CD4-positive, alpha-beta T cell (primary cell): Measurements from ENCODE around the gene GADL1. TPM values are rescaled to one million over a fixed set of nuclear protein-coding genes. Genes with fewer than 3 reads are reported as not detected.

ENCODE experiments used
- ATAC-seq: fragments of 200-7000 bp; cut with Tn5 transposase; one replicate; pipeline ENCODE4 v1.10.0; 2022; ENCODE audit warnings: mild to moderate bottlenecking; ENCODE audit not compliant: poor library complexity
- CTCF ChIA-PET: fragments of 350-600 bp; sonication (Branson Sonifier 250); formaldehyde crosslinking; loops from one replicate; lab custom pipeline; 2021; ENCODE audit warnings: antibody characterized with exemption, inconsistent platforms; lab: Charles Lee
- POLR2A ChIA-PET: fragments of 350-600 bp; sonication (Branson Sonifier 250); formaldehyde crosslinking; loops from one replicate; lab custom pipeline; 2021; ENCODE audit warnings: antibody characterized with exemption, inconsistent platforms; lab: Charles Lee
- DNase-seq, 14 experiments: peaks; one replicate each; pipeline ENCODE4 v3.0.0-alpha.2; 2013 to 2020; ENCODE audit warnings: mixed read lengths in 2 of 14
- H3K27ac ChIP-seq, 2 donors: one replicate each; pipeline versions ENCODE4 v1.5.1 to v1.7.0; 2013; ENCODE audit warnings: low read length in 2 of 2, low read depth in 1 of 2, mild to moderate bottlenecking in 1 of 2
- H3K27me3 ChIP-seq, 2 experiments: 1 replicate in 1 of 2; 2 replicates in 1 of 2; pipeline versions ENCODE4 v1.6.1 to v1.7.0; 2013; ENCODE audit warnings: low read length in 2 of 2, control low read depth in 1 of 2, mild to moderate bottlenecking in 1 of 2, moderate library complexity in 1 of 2; ENCODE audit not compliant: insufficient read depth in 2 of 2, control insufficient read depth in 1 of 2
- H3K36me3 ChIP-seq: one replicate; pipeline ENCODE4 v1.6.1; 2013; ENCODE audit warnings: low read length, control low read depth; ENCODE audit not compliant: insufficient read depth
- H3K4me1 ChIP-seq: one replicate; pipeline ENCODE4 v1.6.1; 2013; ENCODE audit warnings: low read length, control low read depth; ENCODE audit not compliant: insufficient read depth
- H3K4me3 ChIP-seq: one replicate; pipeline ENCODE4 v1.5.1; 2013; ENCODE audit warnings: mild to moderate bottlenecking, low read length, moderate library complexity
- H3K9me3 ChIP-seq, 2 experiments: 1 replicate in 1 of 2; 2 replicates in 1 of 2; pipeline versions ENCODE4 v1.6.1 to v1.7.0; 2013; ENCODE audit warnings: low read length in 2 of 2, mild to moderate bottlenecking in 2 of 2, control low read depth in 1 of 2, moderate library complexity in 1 of 2; ENCODE audit not compliant: control insufficient read depth in 1 of 2, insufficient read depth in 1 of 2
- H3K27ac Mint-ChIP-seq: one replicate; pipeline ENCODE4 v1.8.0; 2020; ENCODE audit warnings: mixed read lengths
- H3K27me3 Mint-ChIP-seq: one replicate; pipeline ENCODE4 v1.8.0; 2021; ENCODE audit warnings: mixed read lengths
- H3K36me3 Mint-ChIP-seq: one replicate; pipeline ENCODE4 v1.8.0; 2021; ENCODE audit warnings: low read depth, mixed read lengths
- H3K4me1 Mint-ChIP-seq: one replicate; pipeline ENCODE4 v1.8.0; 2021; ENCODE audit warnings: low read depth, mixed read lengths
- H3K4me3 Mint-ChIP-seq: one replicate; pipeline ENCODE4 v1.8.0; 2020; ENCODE audit warnings: mild to moderate bottlenecking, mixed read lengths
- H3K9me3 Mint-ChIP-seq: one replicate; pipeline ENCODE4 v1.8.0; 2020; ENCODE audit warnings: mixed read lengths
- CTCF ChIP-seq: fragments of 200-600 bp; IDR thresholded peaks from one replicate; pipeline ENCODE4 v1.8.0; 2022; ENCODE audit warnings: antibody characterized with exemption, mild to moderate bottlenecking
- intact Hi-C, 2 experiments: fragments of 100-400 bp; cut with DNase I in 1 of 2; cut with micrococcal nuclease in 1 of 2; formaldehyde crosslinking; loops; one replicate each; pipeline versions ENCODE4 v1.15.1 to v1.9.0; 2023 to 2025; cut with DNase I, micrococcal nuclease
- total RNA-seq, 174 experiments: library from RNA in 2 of 174; stranded (reverse) in 2 of 174; gene quantifications; one replicate each; pipeline ENCODE4 v1.2.3 and lab custom pipeline; 2021 to 2026

The GADL1 gene
- total RNA-seq, 2 experiments from 2014 or later = not detected

- intact Hi-C loops = loop anchor here in 1 of 2 experiments (5.0 kb wide), 1 partner anchor 839 kb away; no protein-coding TSS in a partner anchor
- CTCF ChIA-PET = interaction anchor here (1.0 kb wide), 1 partner anchor 9 kb away, joined by 3 read pairs; no protein-coding TSS in a partner anchor
- H3K4me1 ChIP-seq = no peaks in the 10 kb centered on the region
Measured at GRCh38 chr3:30933478-30934207, 39.2 kb upstream of the GADL1 start.

GRCh38 chr3:30932513-30933098 is 38.1 kb upstream of the GADL1 start:
- CTCF ChIA-PET = no interaction called here
- DNase-seq (no peak), ATAC-seq (no peak)
- H3K27ac Mint-ChIP-seq = no peak overlapping the region
- Histone ChIP-seq H3K4me3 (no peak overlapping the region), H3K4me1 (no peaks in the 10 kb centered on the region), H3K36me3 (no peaks in the 10 kb centered on the region), H3K27me3 (no peaks in the 10 kb centered on the region), H3K9me3 (no peaks in the 10 kb centered on the region), H3K27ac (no peak overlapping the region)
- POLR2A ChIA-PET = no interaction called here
- no peak overlapping the region for H3K4me3 Mint-ChIP-seq
- H3K36me3 Mint-ChIP-seq = no peaks in the 10 kb centered on the region
- no peaks in the 10 kb centered on the region for H3K27me3 Mint-ChIP-seq
- intact Hi-C loops = loop anchor here in 1 of 2 experiments (5.0 kb wide), 1 partner anchor 840 kb away; no protein-coding TSS in a partner anchor
- no peak for TF ChIP-seq CTCF
- peaks cover 9% of the 10 kb centered on the region for H3K4me1 Mint-ChIP-seq
- H3K9me3 Mint-ChIP-seq = no peaks in the 10 kb centered on the region

More at GRCh38 chr3:30933478-30934207, 39.2 kb upstream of the GADL1 start:
- no peak overlapping the region for H3K27ac ChIP-seq
- Mint-ChIP-seq H3K27ac (no peak overlapping the region), H3K4me3 (no peak overlapping the region), H3K4me1 (peaks cover 9% of the 10 kb centered on the region), H3K9me3 (no peaks in the 10 kb centered on the region), H3K36me3 (no peaks in the 10 kb centered on the region), H3K27me3 (no peaks in the 10 kb centered on the region)
- ATAC-seq (no peak), DNase-seq (no peak)
- no peak overlapping the region for H3K4me3 ChIP-seq
- no peak for TF ChIP-seq CTCF
- H3K36me3 ChIP-seq = no peaks in the 10 kb centered on the region
- H3K27me3 ChIP-seq = no peaks in the 10 kb centered on the region
- H3K9me3 ChIP-seq = no peaks in the 10 kb centered on the region
- POLR2A ChIA-PET = interaction anchor here (0.8 to 1.2 kb wide), 2 partner anchors 33 to 599 kb away, joined by 4 read pairs; partner anchors contain the start of gene STT3B

GRCh38 chr3:30924763-30925162 is 30.3 kb upstream of the GADL1 start:
- H3K4me3 Mint-ChIP-seq = no peak overlapping the region
- H3K36me3 ChIP-seq = no peaks in the 10 kb centered on the region
- H3K4me1 Mint-ChIP-seq = no peaks in the 10 kb centered on the region
- H3K4me1 ChIP-seq = no peaks in the 10 kb centered on the region
- no peak for TF ChIP-seq CTCF
- H3K9me3 Mint-ChIP-seq = peaks cover 2% of the 10 kb centered on the region
- H3K4me3 ChIP-seq = no peak overlapping the region
- intact Hi-C loops = no loop called here
- no peaks in the 10 kb centered on the region for H3K36me3 Mint-ChIP-seq
- DNase-seq (no peak), ATAC-seq (no peak)
- POLR2A ChIA-PET = no interaction called here
- H3K27ac ChIP-seq = no peak overlapping the region
- H3K9me3 ChIP-seq = peaks cover 0 to 10% of the 10 kb centered on the region in 2 experiments
- CTCF ChIA-PET = no interaction called here
- H3K27ac Mint-ChIP-seq = no peak overlapping the region
- H3K27me3 ChIP-seq = no peaks in the 10 kb centered on the region
- H3K27me3 Mint-ChIP-seq = no peaks in the 10 kb centered on the region
